GM18519 (cell line): ENCODE results near the gene CTNNA3.

Source experiments
- ATAC-seq: cut with Tn5 transposase; IDR thresholded peaks from one replicate; pipeline ENCODE4 v1.9.1; 2021; ENCODE audit warnings: mild to moderate bottlenecking, moderate library complexity; ENCODE audit not compliant: unreplicated experiment, low FRiP score

Gene CTNNA3

GRCh38 chr10:67050415-67050814 is 645.6 kb downstream of the CTNNA3 start:
- ATAC-seq, result no peak

DNA sequence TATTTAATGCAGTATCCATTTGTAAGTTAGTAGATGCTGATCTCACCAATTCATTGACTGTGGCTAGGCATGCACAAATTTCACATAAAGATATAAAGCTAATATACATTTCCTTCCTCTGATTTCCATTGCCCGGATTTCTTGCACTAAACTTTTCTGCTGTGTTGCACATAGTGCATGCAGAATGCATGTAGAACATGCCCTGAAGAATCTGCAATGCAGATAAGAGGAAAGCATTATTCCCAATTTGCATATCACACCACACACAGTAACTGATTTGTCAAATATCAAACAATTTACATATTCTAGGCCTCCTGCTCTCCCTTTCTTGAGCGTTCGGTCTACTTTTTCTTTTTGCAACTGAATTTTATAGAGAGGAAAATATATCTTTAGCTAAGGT is 646.0 kb downstream of the CTNNA3 start:
- ATAC-seq, result no peak

DNA sequence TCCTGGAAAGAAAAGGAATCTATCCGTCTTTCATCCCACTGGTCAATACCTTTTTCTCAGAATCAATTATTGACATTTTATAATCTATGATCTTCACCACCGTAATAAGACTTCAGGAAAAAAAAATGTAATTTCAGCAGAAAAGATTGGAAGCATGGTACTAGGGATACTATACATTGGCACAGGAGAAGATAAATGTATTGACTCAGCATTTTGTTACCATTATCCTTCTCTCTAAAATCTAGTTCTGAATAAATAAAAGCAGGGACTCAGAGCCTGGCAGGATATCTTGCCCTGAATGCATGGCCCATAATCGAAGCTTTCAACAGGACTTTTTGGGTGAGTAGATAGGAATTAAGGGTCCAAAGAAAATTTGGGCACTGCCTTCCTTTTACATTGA is 649.5 kb downstream of the CTNNA3 start:
- ATAC-seq, result no peak

DNA sequence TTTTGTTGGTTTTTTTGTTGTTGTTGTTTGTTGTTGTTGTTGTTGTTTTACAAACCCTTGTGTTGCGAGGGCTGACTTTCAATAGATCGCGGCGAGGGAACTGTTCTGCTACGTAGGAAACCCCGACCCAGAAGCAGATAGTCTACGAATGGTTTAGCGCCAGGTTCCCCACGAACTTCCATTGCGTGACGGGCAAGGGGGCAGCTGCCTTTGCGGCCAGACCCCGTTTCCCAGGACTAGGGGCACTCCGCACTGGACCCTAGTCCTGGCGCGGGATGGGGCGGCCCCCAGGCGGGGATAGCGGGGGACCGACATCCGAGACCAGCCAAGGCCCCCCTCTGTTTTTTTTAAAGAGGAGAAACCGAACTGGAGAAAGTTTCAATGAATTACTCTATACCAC is 650.6 kb downstream of the CTNNA3 start:
- no peak for ATAC-seq

- ATAC-seq, result no peak
These were observed 653.0 kb downstream of the CTNNA3 start for GRCh38 chr10:67043041-67043440.

- no peak for ATAC-seq
These were observed 659.2 kb downstream of the CTNNA3 start for GRCh38 chr10:67036808-67037207.

GRCh38 chr10:67033878-67034277 is 662.1 kb downstream of the CTNNA3 start:
- no peak for ATAC-seq

DNA sequence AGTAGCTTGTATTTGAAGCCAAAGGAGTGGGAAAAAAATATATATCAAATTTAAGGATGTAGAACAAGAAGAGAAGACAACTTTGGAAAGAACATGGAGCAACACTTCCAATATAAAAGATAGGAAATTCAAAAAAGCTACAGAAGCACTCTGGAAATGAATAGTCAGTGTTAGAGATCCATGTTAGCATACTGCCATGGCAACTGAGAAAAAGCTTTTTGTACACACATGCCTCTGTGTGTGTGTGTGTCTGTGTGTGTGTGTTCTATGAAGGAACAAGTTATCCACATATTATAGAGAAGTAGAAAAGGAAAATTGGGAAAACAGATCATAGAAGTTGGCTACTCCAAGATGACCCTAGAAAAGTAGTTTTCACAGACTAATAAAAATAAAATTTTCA is 673.9 kb downstream of the CTNNA3 start:
- ATAC-seq, result no peak

DNA sequence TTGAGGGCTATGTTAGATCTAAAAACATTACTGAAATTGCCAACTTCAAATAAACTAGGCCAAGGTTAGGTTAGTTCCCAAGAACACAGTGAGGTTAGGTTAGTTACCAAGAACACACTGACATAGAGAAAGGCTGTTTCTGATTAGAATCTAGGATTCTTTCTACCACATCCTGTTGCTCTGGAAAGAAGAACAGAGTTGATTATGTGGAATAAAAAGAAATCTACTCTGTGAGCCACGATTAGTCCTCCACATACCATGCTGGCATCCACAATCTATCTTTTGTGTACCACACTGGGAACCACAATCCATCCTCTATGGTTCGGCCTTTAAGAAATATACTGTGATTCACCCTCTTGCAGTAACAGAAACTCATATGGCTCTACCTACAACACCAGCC is 678.8 kb downstream of the CTNNA3 start:
- ATAC-seq, result no peak

DNA sequence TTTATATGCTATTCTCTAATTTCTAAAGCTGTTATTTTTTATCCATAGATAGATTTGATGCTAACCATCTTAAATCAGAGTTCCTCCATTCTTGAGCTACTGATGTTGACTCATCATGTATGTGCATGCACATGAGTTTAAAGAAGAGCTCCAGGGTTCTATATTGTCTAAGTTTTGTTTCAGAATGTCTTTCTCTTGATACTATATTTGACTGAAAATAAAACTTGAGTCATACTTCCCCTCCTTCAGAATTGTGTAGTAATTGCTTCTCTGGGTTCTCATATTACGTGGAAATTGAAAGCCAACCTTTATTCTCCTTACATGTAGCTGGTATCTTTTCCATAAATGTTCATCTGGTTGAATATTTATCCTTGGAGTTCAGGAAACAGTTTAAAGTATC is 680.8 kb downstream of the CTNNA3 start:
- no peak for ATAC-seq

- no peak for ATAC-seq
These were observed 684.0 kb downstream of the CTNNA3 start for GRCh38 chr10:67011981-67012380.

- no peak for ATAC-seq
These were observed 684.5 kb downstream of the CTNNA3 start for GRCh38 chr10:67011480-67011879.

DNA sequence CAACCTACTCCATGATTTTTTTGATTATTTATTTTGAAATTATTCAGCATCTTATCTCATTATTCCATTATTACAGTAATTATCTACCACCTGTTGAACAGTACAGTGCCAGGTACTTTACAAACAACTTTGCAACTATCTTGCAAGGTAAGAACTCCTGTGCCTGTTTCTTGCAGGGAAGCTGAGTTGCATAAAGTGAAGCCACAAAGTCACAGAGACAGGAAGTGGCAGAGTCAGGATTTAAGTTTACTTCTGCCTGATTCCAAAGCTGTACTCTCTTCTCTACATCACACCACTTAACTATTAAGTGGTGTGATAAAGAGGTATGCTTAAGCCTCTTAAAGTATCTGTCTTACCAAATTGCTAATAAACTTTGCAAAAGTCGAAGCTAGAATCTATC is 690.0 kb downstream of the CTNNA3 start:
- ATAC-seq, result no peak

DNA sequence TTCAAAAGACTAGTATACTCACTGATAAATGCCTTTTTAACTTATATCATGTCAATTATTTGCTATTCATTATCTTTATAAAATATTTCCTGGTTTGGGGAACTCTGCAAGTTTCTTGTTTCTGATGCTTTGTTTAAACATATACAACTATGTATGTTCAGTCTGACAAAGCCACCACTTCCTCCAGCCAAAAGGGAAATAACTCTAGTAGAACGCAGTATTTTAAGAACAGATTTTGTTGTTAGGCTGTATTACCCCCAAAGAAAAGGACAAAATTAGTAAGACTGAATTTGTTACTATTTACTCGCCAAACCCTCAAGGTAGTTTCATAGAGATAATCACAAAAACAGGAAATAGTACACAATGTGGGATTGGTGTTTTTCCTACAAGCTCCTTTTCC is 691.3 kb downstream of the CTNNA3 start:
- no peak for ATAC-seq

DNA sequence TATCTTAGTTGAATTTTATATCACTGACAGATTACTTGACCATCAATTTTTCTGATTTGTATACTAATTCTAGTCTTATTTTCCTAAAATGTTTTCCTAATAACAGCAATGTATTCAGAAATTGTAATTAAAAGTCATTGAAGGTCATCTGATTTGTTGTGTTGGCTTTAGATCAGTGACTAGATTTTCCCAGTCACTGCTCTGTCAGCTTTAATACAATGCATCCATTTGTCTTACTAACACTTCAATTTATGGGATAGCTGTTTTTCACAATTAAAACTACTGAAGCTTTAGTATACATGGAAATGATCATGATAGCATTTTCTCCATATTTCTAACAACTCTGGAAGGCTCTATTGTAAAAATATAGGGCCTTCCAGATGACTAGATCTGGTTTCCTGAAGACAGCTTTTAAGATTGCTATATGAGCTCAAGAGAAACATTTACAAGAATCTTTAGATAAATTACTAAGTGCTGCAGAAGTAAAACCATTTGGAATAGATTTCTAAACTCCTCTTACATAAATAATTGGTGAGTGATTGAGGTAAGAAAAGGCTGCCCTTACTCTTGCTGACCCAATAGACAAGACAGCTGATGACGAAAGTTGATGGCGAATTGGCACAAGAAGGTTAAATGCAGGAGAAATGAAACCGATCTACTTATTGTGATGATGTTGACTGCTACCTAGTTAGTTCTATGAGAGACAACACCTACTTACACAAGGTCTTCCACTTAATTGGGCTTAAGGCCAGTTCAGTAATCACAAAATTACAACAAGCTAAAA is 696.0 kb downstream of the CTNNA3 start:
- ATAC-seq, result no peak

- no peak for ATAC-seq
These were observed 699.0 kb downstream of the CTNNA3 start for GRCh38 chr10:66996996-66997395.

DNA sequence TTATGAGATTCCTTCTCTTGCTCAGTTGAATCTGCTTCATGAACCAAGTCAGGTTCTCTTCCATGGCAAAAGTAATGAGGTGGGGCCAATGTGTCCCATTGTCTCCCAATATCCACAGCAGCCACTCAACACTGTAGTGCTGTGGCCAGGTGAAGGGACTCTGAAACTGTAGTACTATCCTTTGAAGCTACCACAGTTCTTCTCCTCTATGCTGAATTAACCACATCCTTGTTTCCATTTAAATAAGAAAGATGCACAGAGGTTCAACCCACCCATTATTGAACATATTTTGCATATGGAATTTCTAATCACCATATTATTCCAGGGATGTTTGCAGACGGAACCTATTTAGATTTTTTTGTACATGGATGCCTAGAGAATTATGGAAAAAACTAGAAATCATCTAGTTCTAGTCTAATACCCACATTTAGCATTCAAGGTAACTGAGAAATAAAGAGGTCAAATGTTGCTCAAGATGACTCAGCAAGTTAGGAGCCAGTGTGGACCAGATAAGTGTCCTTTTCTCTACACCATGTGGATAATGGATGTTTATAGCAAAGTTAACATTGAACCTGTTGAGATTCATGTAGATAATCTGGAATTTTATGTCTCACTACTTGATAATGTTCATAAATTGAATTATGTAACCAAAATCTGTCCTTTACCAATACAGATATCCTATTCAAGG is 705.7 kb downstream of the CTNNA3 start:
- no peak for ATAC-seq

DNA sequence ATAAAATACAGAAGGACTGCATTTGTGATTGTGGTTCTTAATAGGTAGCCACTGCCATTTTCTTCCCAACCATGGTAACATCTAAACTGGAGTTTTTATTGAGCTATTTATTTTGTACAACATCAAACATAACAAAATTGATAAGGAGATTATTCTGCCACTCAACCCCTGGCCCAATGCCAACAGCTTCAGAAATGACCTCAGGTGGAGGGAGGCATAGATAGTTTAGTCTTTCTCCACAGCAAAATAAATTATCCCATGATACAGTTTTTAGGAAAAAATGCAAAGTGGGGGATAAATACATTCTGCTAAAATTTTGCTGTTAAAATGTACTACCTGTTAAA is 712.5 kb downstream of the CTNNA3 start:
- ATAC-seq, result no peak

DNA sequence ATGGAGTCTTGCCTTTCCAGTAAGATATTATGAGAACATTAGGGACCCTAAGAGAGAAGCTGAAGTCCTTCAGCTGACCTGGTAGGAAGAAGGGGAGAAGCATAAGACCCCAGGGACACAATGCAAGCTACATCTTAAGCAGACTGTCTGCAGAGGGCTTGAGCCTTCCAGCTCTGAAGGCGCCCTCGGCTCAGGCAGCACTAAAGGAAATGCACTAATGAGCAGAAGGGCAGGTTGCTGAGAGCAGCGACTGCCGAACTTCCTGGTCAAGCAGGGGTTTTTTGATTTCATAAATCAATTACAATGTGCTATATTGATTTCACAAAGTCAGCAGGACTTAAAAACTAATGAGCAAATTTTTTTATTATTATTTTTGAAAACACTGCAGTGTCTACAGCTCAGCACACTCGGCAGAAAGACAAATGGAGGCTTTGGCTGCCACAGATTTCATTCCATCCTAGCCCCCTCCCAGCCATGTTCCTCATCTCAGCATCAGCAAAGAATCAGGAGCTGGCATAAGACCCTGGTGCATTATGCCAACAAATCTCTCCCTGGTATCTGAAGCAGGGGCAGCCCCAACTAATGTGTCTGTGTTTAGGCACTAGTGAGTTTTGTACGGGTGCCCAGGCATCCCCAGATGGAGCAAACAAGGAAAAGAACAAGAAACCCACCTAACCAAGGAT is 713.1 kb downstream of the CTNNA3 start:
- ATAC-seq, result no peak

GRCh38 chr10:66982053-66982420 is 714.0 kb downstream of the CTNNA3 start:
- no peak for ATAC-seq

DNA sequence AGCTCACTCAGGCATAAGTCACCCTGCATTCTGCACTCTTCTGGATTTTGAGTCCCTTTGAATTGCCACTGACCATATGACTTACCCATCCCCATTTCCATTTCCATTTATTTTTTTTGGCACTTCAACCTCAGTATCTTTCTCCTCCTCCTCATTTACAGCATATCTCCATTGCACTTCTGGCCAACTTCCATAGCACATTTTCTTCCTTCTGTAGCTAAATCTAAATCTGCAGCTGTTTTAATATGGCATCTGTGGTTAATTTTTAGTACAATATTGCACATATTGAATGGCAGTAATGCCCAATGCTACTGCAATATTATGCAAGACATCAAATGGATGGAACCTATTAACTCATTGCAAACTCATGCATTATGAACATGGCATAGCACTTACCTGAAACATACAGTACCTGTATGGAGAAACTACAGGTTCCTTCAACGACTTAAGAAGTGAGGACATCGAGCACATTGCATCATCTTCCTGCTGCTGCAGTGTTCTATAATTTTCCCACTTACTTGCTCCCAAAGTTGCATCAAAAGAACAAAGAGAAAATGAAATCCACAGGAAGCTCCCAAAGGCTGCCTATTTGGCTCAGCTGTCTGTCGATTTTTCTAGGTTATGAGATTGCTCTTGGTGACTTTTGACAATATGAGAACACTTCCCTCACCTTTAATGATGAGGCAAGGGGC is 714.5 kb downstream of the CTNNA3 start:
- ATAC-seq, result no peak
